Measurements from ENCODE around the gene LRRC75A. TPM values are rescaled to one million over a fixed set of nuclear protein-coding genes. Genes with fewer than 3 reads are reported as not detected.
A peak's percentile ranks its signal among the peaks of the same experiment; 100 is the strongest.

LRRC75A gene
- total and polyA plus RNA-seq, 2 of the 13 experiments (the other 11 are each of a cell fraction or from before 2014, with no cell fraction given) = 0.03 TPM; not detected in 1

DNA sequence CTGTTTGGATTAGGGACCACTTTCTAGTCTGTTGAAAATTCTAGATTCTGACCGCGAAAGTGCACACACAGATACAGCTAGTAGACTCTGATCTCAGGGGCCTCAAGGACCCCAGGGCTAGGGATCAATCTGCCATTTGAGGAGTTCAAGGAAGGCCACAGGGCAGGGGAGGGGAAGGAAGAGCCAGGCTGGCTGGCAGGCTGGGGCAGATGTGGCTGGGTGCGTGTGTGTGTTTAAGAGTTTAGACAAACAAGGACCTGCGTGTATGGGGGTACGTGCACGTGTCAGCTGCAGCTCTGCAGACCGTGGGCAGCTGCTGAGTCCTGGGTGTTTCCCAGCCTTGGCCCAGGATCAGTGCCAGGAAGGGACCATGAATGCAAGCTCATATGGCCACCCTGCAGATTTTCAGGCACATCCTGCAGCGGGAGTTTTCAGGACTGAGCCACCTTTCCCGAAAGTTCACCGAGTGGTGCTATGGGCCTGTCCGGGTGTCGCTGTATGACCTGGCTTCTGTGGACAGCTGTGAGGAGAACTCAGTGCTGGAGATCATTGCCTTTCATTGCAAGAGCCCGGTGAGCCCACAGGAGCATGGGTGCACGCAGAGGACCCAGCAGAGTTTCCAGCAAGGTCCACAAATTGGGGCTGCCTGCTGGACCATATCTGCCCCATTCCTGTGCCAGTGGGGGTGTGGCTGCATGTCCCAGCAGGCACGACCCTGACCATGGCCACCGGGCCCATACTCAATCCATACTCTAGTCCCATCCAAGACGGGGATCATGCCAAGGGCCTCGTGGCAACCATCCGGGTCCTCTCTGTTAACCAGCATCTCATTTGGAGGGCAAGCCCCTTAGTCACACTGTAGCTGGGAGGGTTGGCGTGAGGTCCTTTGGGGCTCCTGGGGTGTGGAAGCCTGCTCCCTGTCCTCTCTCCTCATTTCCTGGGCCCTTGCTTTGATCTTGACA lies 66.0 kb downstream of the LRRC75A start (continued):
- TF ChIP-seq PCBP2 (optimal IDR thresholded peaks at IDR 0.05; ENCODE audit: low read depth, low read length, poor library complexity, severe bottlenecking) (no peak), SAFB2 (CRISPR knock-in tag; IDR thresholded peaks at IDR 0.05; ENCODE audit: borderline replicate concordance, low read depth) (no peak), ZNF7 (CRISPR knock-in tag; IDR thresholded peaks at IDR 0.05) (no peak), FOSL2 (CRISPR knock-in tag; IDR thresholded peaks at IDR 0.05) (no peak), RAD21 (CRISPR knock-in tag; IDR thresholded peaks at IDR 0.05) (no peak), ZNF431 (CRISPR knock-in tag; IDR thresholded peaks at IDR 0.05; ENCODE audit: borderline replicate concordance, low read depth) (no peak), NFKB2 (CRISPR knock-in tag; IDR thresholded peaks at IDR 0.05; ENCODE audit: borderline replicate concordance) (0 out of 2 replicates have a peak, but pooled peaks have one; percentile 57), DNMT3B (CRISPR knock-in tag; conservative IDR thresholded peaks at IDR 0.05) (no peak), ZBTB3 (CRISPR knock-in tag; IDR thresholded peaks at IDR 0.05; ENCODE audit: borderline replicate concordance, low read depth) (no peak), SRY (CRISPR knock-in tag; IDR thresholded peaks at IDR 0.05) (0 out of 2 replicates have a peak, but pooled peaks have one; percentile 47), KLF6 (CRISPR knock-in tag; IDR thresholded peaks at IDR 0.05) (no peak)
- TF ChIP-seq, protein P1, sequence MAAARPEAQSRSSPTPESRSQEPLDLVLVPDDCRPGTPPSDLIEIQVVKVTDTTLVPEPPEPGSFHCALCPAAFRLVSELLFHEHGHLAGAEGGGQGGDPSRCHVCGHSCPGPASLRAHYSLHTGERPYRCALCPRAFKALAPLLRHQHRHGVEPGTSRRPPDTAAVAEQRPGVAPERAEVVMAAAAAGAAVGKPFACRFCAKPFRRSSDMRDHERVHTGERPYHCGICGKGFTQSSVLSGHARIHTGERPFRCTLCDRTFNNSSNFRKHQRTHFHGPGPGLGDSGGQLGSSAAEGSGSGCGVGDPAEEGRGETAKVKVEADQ (CRISPR knock-in tag; IDR thresholded peaks at IDR 0.05; ENCODE audit: borderline replicate concordance) = no peak
- TF ChIP-seq, protein P2, sequence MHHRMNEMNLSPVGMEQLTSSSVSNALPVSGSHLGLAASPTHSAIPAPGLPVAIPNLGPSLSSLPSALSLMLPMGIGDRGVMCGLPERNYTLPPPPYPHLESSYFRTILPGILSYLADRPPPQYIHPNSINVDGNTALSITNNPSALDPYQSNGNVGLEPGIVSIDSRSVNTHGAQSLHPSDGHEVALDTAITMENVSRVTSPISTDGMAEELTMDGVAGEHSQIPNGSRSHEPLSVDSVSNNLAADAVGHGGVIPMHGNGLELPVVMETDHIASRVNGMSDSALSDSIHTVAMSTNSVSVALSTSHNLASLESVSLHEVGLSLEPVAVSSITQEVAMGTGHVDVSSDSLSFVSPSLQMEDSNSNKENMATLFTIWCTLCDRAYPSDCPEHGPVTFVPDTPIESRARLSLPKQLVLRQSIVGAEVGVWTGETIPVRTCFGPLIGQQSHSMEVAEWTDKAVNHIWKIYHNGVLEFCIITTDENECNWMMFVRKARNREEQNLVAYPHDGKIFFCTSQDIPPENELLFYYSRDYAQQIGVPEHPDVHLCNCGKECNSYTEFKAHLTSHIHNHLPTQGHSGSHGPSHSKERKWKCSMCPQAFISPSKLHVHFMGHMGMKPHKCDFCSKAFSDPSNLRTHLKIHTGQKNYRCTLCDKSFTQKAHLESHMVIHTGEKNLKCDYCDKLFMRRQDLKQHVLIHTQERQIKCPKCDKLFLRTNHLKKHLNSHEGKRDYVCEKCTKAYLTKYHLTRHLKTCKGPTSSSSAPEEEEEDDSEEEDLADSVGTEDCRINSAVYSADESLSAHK (CRISPR knock-in tag; IDR thresholded peaks at IDR 0.05; ENCODE audit: borderline replicate concordance) = no peak
- TF ChIP-seq, protein P3, sequence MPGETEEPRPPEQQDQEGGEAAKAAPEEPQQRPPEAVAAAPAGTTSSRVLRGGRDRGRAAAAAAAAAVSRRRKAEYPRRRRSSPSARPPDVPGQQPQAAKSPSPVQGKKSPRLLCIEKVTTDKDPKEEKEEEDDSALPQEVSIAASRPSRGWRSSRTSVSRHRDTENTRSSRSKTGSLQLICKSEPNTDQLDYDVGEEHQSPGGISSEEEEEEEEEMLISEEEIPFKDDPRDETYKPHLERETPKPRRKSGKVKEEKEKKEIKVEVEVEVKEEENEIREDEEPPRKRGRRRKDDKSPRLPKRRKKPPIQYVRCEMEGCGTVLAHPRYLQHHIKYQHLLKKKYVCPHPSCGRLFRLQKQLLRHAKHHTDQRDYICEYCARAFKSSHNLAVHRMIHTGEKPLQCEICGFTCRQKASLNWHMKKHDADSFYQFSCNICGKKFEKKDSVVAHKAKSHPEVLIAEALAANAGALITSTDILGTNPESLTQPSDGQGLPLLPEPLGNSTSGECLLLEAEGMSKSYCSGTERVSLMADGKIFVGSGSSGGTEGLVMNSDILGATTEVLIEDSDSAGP (CRISPR knock-in tag; IDR thresholded peaks at IDR 0.05; ENCODE audit: borderline replicate concordance) = peak; percentile 88; the same call in 1 of the 2 replicates
- TF ChIP-seq, protein P4, sequence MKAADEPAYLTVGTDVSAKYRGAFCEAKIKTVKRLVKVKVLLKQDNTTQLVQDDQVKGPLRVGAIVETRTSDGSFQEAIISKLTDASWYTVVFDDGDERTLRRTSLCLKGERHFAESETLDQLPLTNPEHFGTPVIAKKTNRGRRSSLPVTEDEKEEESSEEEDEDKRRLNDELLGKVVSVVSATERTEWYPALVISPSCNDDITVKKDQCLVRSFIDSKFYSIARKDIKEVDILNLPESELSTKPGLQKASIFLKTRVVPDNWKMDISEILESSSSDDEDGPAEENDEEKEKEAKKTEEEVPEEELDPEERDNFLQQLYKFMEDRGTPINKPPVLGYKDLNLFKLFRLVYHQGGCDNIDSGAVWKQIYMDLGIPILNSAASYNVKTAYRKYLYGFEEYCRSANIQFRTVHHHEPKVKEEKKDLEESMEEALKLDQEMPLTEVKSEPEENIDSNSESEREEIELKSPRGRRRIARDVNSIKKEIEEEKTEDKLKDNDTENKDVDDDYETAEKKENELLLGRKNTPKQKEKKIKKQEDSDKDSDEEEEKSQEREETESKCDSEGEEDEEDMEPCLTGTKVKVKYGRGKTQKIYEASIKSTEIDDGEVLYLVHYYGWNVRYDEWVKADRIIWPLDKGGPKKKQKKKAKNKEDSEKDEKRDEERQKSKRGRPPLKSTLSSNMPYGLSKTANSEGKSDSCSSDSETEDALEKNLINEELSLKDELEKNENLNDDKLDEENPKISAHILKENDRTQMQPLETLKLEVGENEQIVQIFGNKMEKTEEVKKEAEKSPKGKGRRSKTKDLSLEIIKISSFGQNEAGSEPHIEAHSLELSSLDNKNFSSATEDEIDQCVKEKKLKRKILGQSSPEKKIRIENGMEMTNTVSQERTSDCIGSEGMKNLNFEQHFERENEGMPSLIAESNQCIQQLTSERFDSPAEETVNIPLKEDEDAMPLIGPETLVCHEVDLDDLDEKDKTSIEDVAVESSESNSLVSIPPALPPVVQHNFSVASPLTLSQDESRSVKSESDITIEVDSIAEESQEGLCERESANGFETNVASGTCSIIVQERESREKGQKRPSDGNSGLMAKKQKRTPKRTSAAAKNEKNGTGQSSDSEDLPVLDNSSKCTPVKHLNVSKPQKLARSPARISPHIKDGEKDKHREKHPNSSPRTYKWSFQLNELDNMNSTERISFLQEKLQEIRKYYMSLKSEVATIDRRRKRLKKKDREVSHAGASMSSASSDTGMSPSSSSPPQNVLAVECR (CRISPR knock-in tag; IDR thresholded peaks at IDR 0.05; ENCODE audit: borderline replicate concordance) = peak; percentile 64; the same call in 1 of the 2 replicates
- TF ChIP-seq, protein P5, sequence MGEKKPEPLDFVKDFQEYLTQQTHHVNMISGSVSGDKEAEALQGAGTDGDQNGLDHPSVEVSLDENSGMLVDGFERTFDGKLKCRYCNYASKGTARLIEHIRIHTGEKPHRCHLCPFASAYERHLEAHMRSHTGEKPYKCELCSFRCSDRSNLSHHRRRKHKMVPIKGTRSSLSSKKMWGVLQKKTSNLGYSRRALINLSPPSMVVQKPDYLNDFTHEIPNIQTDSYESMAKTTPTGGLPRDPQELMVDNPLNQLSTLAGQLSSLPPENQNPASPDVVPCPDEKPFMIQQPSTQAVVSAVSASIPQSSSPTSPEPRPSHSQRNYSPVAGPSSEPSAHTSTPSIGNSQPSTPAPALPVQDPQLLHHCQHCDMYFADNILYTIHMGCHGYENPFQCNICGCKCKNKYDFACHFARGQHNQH (CRISPR knock-in tag; IDR thresholded peaks at IDR 0.05) = no peak
